HG03108 (cell line): ENCODE results near the gene ZNF302.
"Not testable (repeated sequence)": the region's sequence is repeated elsewhere in the genome, so short reads cannot be mapped to it uniquely, and the experiment has no call there.

Experiments
- ATAC-seq: cut with Tn5 transposase; IDR thresholded peaks from one replicate; pipeline ENCODE4 v1.9.1; 2021; ENCODE audit warnings: moderate library complexity; ENCODE audit not compliant: unreplicated experiment

ZNF302 gene

GRCh38 chr19:34677386-34678084, at the start of gene ZNF302:
Gene ZNF302 (plus strand): TSS chr19:34677678. CDS start chr19:34678805, 1,127 bp downstream.
- peak; percentile 91 for ATAC-seq

GRCh38 chr19:34633802-34634201, 43.7 kb upstream of the ZNF302 start:
- no peak for ATAC-seq

GRCh38 chr19:34639491-34640085, 37.9 kb upstream of the ZNF302 start:
- ATAC-seq, result no peak

GRCh38 chr19:34642241-34642640, 35.2 kb upstream of the ZNF302 start:
- no peak for ATAC-seq

GRCh38 chr19:34644991-34645461, 32.5 kb upstream of the ZNF302 start:
- ATAC-seq, result no peak

- ATAC-seq, result no peak
These were observed 31.9 kb upstream of the ZNF302 start for GRCh38 chr19:34645551-34645950.

- ATAC-seq, result no peak
These were observed 27.5 kb upstream of the ZNF302 start for GRCh38 chr19:34649886-34650543.

GRCh38 chr19:34651747-34652146, 25.7 kb upstream of the ZNF302 start:
- ATAC-seq, result no peak

GRCh38 chr19:34654796-34655195, 22.7 kb upstream of the ZNF302 start:
- ATAC-seq, result no peak

- no peak for ATAC-seq
These were observed 21.8 kb upstream of the ZNF302 start for GRCh38 chr19:34655651-34656050.

GRCh38 chr19:34661357-34661756, 16.1 kb upstream of the ZNF302 start:
- ATAC-seq, result no peak

GRCh38 chr19:34662919-34663318, 14.6 kb upstream of the ZNF302 start:
- no peak for ATAC-seq

- ATAC-seq, result no peak
These were observed 13.3 kb upstream of the ZNF302 start for GRCh38 chr19:34664168-34664567.

- ATAC-seq, result no peak
These were observed 12.6 kb upstream of the ZNF302 start for GRCh38 chr19:34664870-34665269.

GRCh38 chr19:34665275-34665674, 12.2 kb upstream of the ZNF302 start:
- ATAC-seq, result not testable (repeated sequence)

GRCh38 chr19:34666200-34666957, 11.1 kb upstream of the ZNF302 start:
- no peak for ATAC-seq

GRCh38 chr19:34666958-34667265, 10.6 kb upstream of the ZNF302 start:
- no peak for ATAC-seq

- no peak for ATAC-seq
These were observed 10.0 kb upstream of the ZNF302 start for GRCh38 chr19:34667349-34668076.

- not testable (repeated sequence) for ATAC-seq
These were observed 9.3 kb upstream of the ZNF302 start for GRCh38 chr19:34668077-34668689.

GRCh38 chr19:34668690-34669089, 8.8 kb upstream of the ZNF302 start:
- not testable (repeated sequence) for ATAC-seq
